HepG2 (cell line): Measurements from ENCODE around the gene OSBPL10. TPM values are rescaled to one million over a fixed set of nuclear protein-coding genes. Genes with fewer than 3 reads are reported as not detected.

Source experiments
- FOXA3 ChIP-seq: IDR thresholded peaks from 2 replicates; pipeline ENCODE4 v1.6.1; 2016; ENCODE audit warnings: missing genetic modification reagents, missing compliant biosample characterization
- FOXP1 ChIP-seq, 2 experiments: fragments of 450-650 bp in 1 of 2; IDR thresholded peaks; 2 replicates each; pipeline ENCODE4 v1.6.1; 2017 to 2018; ENCODE audit warnings: antibody characterized with exemption in 1 of 2
- HDAC2 ChIP-seq: sonication (generic); formaldehyde crosslinking; IDR thresholded peaks from 2 replicates; pipeline ENCODE4 v1.4.0; 2020; ENCODE audit warnings: missing genetic modification reagents
- HIVEP1 ChIP-seq: sonication (generic); formaldehyde crosslinking; IDR thresholded peaks from 2 replicates; pipeline ENCODE4 v1.4.0; 2020; ENCODE audit warnings: mild to moderate bottlenecking, missing genetic modification reagents
- HMG20B ChIP-seq: conservative IDR thresholded peaks from 2 replicates; pipeline ENCODE4 v1.6.1; 2016; ENCODE audit warnings: missing genetic modification reagents, missing compliant biosample characterization
- HNF4A ChIP-seq: sonication (generic); formaldehyde crosslinking; IDR thresholded peaks from 2 replicates; pipeline ENCODE4 v1.4.0; 2020; ENCODE audit warnings: missing genetic modification reagents
- KDM1A ChIP-seq: IDR thresholded peaks from 2 replicates; pipeline ENCODE4 v1.6.1; 2016; ENCODE audit warnings: missing compliant biosample characterization
- KDM3A ChIP-seq: IDR thresholded peaks from 2 replicates; pipeline ENCODE4 v1.6.1; 2018; ENCODE audit warnings: low read depth, missing compliant biosample characterization
- MBD4 ChIP-seq: IDR thresholded peaks from 2 replicates; pipeline ENCODE4 v1.6.1; 2012; ENCODE audit warnings: low read length, inconsistent platforms, borderline replicate concordance
- SAP130 ChIP-seq: IDR thresholded peaks from 2 replicates; pipeline ENCODE4 v1.6.1; 2016; ENCODE audit warnings: low read depth
- ZBTB7B ChIP-seq: sonication (generic); formaldehyde crosslinking; IDR thresholded peaks from 2 replicates; pipeline ENCODE4 v1.4.0; 2020; ENCODE audit warnings: missing genetic modification reagents
- ZMYM4 ChIP-seq: sonication (generic); formaldehyde crosslinking; IDR thresholded peaks from 2 replicates; pipeline ENCODE4 v1.8.1; 2023; ENCODE audit warnings: mild to moderate bottlenecking, missing genetic modification reagents
- polyA plus RNA-seq, 8 experiments: library from polyadenylated mRNA; depleted of rRNA in 3 of 8; stranded (reverse) in 7 of 8; unstranded in 1 of 8; fragments of >200 nt; fragmentation: Illumina TruSeq in 4 of 8; extraction: Trizol in 4 of 8; gene quantifications; 2 replicates each; pipeline versions ENCODE4 v1.2.1 to v1.2.3, GENCODE V29; 2011 to 2016; ENCODE audit warnings: low read depth in 4 of 8, missing spikeins in 1 of 8, mixed read lengths in 1 of 8; ENCODE audit not compliant: insufficient read depth in 1 of 8
- total RNA-seq, 5 experiments: library from RNA; depleted of rRNA; stranded (reverse); fragments of >200 nt; fragmentation: Illumina TruSeq; extraction: Trizol; gene quantifications; 2 replicates each; pipeline ENCODE4 v1.2.3, GENCODE V29; 2016; ENCODE audit warnings: low read depth in 1 of 5
- TF ChIP-seq, protein P1 (sequence below): sonication (generic); formaldehyde crosslinking; conservative IDR thresholded peaks from 2 replicates; pipeline ENCODE4 v1.4.0; 2020; ENCODE audit warnings: mild to moderate bottlenecking, missing genetic modification reagents, moderate library complexity
- TF ChIP-seq, protein P2 (sequence below): sonication (generic); formaldehyde crosslinking; IDR thresholded peaks from 2 replicates; pipeline ENCODE4 v1.5.0; 2020; ENCODE audit warnings: missing genetic modification reagents, mild to moderate bottlenecking, borderline replicate concordance
- TF ChIP-seq, protein P3 (sequence below): sonication (generic); formaldehyde crosslinking; IDR thresholded peaks from 2 replicates; pipeline ENCODE4 v1.4.0; 2020; ENCODE audit warnings: missing genetic modification reagents

OSBPL10 gene
- total and polyA plus RNA-seq, 2 of the 13 experiments (the other 11 are each of a cell fraction or from before 2014, with no cell fraction given) = 10.3 to 28.6 TPM

DNA sequence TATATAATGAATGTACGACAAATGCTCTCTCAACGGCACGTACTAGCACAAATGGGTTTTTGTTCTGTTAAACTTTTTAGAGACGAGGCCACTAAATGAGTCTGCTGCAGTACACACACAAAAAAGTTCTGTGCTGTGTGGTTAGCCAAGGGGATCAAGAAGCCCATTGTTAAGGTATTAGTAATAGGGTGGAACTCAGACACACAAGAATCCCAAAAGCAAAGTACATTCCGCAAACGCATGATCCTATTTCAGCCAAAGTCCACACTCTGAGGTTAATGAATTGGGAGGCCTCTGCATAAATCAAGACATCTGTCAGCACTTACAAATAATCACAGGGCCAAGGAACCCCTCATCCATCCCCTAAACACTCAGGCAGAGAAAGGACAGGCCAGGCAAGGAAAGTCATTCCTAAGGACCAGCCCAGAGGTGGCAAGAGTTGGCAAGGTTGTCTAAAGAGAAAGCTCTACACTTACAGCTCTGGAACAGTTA lies 12.1 kb downstream of the OSBPL10 start (continued):
- TF ChIP-seq, protein P1, sequence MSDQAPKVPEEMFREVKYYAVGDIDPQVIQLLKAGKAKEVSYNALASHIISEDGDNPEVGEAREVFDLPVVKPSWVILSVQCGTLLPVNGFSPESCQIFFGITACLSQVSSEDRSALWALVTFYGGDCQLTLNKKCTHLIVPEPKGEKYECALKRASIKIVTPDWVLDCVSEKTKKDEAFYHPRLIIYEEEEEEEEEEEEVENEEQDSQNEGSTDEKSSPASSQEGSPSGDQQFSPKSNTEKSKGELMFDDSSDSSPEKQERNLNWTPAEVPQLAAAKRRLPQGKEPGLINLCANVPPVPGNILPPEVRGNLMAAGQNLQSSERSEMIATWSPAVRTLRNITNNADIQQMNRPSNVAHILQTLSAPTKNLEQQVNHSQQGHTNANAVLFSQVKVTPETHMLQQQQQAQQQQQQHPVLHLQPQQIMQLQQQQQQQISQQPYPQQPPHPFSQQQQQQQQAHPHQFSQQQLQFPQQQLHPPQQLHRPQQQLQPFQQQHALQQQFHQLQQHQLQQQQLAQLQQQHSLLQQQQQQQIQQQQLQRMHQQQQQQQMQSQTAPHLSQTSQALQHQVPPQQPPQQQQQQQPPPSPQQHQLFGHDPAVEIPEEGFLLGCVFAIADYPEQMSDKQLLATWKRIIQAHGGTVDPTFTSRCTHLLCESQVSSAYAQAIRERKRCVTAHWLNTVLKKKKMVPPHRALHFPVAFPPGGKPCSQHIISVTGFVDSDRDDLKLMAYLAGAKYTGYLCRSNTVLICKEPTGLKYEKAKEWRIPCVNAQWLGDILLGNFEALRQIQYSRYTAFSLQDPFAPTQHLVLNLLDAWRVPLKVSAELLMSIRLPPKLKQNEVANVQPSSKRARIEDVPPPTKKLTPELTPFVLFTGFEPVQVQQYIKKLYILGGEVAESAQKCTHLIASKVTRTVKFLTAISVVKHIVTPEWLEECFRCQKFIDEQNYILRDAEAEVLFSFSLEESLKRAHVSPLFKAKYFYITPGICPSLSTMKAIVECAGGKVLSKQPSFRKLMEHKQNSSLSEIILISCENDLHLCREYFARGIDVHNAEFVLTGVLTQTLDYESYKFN (CRISPR knock-in tag) = peak; percentile 78
- TF ChIP-seq FOXP1 (IDR thresholded peaks at IDR 0.05) = no peak
- peak; percentile 45; the same call in 1 of the 2 replicates for TF ChIP-seq FOXP1 (CRISPR knock-in tag; IDR thresholded peaks at IDR 0.05)
- TF ChIP-seq ZBTB7B = peak; percentile 44; the same call in 1 of the 2 replicates
- TF ChIP-seq ZMYM4 = 0 out of 2 replicates have a peak, but pooled peaks have one; percentile 46
- peak; percentile 66; the same call in 1 of the 2 replicates for TF ChIP-seq HDAC2 (CRISPR knock-in tag)
- TF ChIP-seq FOXA3 (CRISPR knock-in tag) = peak; percentile 38; the same call in 1 of the 2 replicates
- TF ChIP-seq KDM3A = no peak
- TF ChIP-seq, protein P2, sequence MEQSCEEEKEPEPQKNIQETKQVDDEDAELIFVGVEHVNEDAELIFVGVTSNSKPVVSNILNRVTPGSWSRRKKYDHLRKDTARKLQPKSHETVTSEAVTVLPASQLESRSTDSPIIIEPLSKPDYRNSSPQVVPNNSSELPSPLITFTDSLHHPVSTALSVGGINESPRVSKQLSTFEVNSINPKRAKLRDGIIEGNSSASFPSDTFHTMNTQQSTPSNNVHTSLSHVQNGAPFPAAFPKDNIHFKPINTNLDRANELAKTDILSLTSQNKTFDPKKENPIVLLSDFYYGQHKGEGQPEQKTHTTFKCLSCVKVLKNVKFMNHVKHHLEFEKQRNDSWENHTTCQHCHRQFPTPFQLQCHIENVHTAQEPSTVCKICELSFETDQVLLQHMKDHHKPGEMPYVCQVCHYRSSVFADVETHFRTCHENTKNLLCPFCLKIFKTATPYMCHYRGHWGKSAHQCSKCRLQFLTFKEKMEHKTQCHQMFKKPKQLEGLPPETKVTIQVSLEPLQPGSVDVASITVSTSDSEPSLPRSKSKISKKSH (CRISPR knock-in tag) = no peak
- peak; percentile 62; the same call in 1 of the 2 replicates for TF ChIP-seq MBD4
- peak; percentile 86 for TF ChIP-seq HNF4A (CRISPR knock-in tag)
- no peak for TF ChIP-seq HIVEP1 (CRISPR knock-in tag)
- TF ChIP-seq, protein P3, sequence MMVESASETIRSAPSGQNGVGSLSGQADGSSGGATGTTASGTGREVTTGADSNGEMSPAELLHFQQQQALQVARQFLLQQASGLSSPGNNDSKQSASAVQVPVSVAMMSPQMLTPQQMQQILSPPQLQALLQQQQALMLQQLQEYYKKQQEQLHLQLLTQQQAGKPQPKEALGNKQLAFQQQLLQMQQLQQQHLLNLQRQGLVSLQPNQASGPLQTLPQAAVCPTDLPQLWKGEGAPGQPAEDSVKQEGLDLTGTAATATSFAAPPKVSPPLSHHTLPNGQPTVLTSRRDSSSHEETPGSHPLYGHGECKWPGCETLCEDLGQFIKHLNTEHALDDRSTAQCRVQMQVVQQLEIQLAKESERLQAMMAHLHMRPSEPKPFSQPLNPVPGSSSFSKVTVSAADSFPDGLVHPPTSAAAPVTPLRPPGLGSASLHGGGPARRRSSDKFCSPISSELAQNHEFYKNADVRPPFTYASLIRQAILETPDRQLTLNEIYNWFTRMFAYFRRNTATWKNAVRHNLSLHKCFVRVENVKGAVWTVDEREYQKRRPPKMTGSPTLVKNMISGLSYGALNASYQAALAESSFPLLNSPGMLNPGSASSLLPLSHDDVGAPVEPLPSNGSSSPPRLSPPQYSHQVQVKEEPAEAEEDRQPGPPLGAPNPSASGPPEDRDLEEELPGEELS = peak; percentile 80
- peak; percentile 35 for TF ChIP-seq SAP130 (CRISPR knock-in tag)
- TF ChIP-seq HMG20B (CRISPR knock-in tag) = peak; percentile 78; the same call in 1 of the 2 replicates
- no peak for TF ChIP-seq KDM1A (CRISPR knock-in tag)
